Stimulated activated naive CD8-positive, alpha-beta T cell treated with anti-CD3 and anti-CD28 coated beads, Interleukin-15, amount 100 ng/mL, for 72 hours (primary cell): ENCODE data around the gene THAP8.
"Not testable (repeated sequence)": the region's sequence is repeated elsewhere in the genome, so short reads cannot be mapped to it uniquely, and the experiment has no call there.

Experiments used
- ATAC-seq: fragments of 150-1000 bp; cut with Tn5 transposase; 2 replicates; pipeline ENCODE4 v1.10.0; 2021; ENCODE audit warnings: mild to moderate bottlenecking, moderate library complexity
- DNase-seq, 2 donors: peaks; one replicate each; pipeline ENCODE4 v3.0.0; 2021 to 2022
- H3K27ac Mint-ChIP-seq, 2 donors: one replicate each; pipeline ENCODE4 v1.8.0; 2022; ENCODE audit warnings: mild to moderate bottlenecking in 2 of 2, mixed read lengths in 2 of 2, moderate library complexity in 2 of 2
- H3K27me3 Mint-ChIP-seq: one replicate; pipeline ENCODE4 v1.8.0; 2022; ENCODE audit warnings: mixed read lengths
- H3K4me1 Mint-ChIP-seq: one replicate; pipeline ENCODE4 v1.8.0; 2022; ENCODE audit warnings: mild to moderate bottlenecking, mixed read lengths
- H3K4me3 Mint-ChIP-seq, 2 donors: one replicate each; pipeline ENCODE4 v1.8.0; 2022; ENCODE audit warnings: mild to moderate bottlenecking in 2 of 2, mixed read lengths in 2 of 2, moderate library complexity in 1 of 2
- H3K9me3 Mint-ChIP-seq, 2 donors: one replicate each; pipeline ENCODE4 v1.8.0; 2022; ENCODE audit warnings: mixed read lengths in 2 of 2

The THAP8 gene

DNA sequence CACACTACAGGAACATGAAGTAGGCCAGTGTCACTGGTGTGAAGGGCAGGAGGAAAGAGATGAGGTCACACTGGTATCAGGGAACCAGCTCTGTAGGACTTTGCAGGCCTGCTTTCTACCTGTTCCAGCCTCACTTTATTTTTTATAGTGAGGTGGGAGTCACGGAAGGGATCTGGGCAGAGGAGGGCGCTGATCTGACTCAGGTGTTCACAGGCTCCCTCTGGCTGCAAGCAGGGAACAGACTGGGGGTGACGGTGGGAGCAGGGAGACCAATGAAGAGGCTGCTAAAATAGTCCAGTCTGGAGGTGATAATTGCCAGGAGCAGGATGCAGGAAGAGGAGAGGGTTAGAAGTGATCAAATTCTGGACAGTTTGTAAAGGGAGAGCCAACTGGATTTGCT lies 2.8 kb downstream of the THAP8 start:
- Mint-ChIP-seq H3K4me3 (peak overlapping the region in 1 of 2 donors; percentile 16), H3K27ac (no peak overlapping the region), H3K9me3 (no peaks in the 10 kb centered on the region), H3K4me1 (peaks cover 21% of the 10 kb centered on the region), H3K27me3 (no peaks in the 10 kb centered on the region)
- ATAC-seq (no peak), DNase-seq (no peak)

DNA sequence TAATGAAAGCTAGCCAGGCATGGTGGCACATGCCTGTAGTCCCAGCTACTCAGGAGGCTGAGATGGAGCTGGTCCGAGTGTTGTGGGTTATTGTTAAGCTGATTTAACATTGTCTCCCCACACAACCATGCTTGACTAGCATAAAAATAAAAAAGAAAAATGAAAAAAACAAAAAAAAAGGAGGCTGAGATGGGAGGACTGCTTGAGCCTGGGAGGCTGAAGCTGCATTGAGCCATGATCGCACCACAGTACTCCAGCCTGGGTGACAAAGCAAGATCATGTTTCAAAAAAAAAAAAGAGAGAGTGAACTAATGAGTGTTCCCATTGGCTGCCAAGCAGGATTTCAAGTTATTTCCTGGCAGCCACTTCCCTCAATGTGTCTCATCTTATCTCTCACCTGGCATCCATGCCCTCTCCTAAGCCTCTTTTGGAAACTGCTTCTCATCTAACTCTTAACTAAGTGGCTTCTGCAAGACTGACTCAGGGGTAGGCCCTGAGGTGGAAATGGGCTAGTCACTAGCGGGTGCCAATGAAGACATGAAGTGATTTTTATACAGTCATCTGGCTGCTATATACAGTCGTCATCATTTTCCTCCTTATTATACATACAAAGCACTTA lies 4.9 kb downstream of the THAP8 start:
- DNase-seq, result no peak
- no peak for ATAC-seq
- peaks cover 9% of the 10 kb centered on the region for H3K4me1 Mint-ChIP-seq
- no peaks in the 10 kb centered on the region for H3K9me3 Mint-ChIP-seq
- no peaks in the 10 kb centered on the region for H3K27me3 Mint-ChIP-seq
- peak overlapping the region in 1 of 2 donors; percentile 3 for H3K27ac Mint-ChIP-seq
- no peak overlapping the region for H3K4me3 Mint-ChIP-seq

DNA sequence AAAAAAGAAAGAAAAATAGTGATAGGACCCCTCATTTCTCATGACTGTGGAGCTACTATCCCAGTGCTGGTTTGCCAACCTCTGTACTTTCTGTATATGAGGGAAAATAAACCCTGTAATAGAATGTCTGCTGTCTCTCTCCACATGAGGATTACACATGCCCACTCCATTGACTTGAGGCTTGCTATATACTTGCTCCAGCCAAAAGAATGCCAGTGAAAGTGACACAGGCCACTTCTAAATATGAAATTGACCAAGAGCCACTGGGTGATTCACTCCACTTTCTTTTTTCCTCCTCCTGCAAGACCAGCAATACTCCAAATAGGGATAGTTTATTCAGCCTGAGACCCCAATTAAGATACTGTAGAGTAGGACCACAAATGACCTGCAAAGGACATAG lies 6.2 kb downstream of the THAP8 start:
- Mint-ChIP-seq H3K4me3 (no peak overlapping the region), H3K9me3 (no peaks in the 10 kb centered on the region), H3K27ac (no peak overlapping the region), H3K4me1 (no peaks in the 10 kb centered on the region), H3K27me3 (no peaks in the 10 kb centered on the region)
- DNase-seq, result no peak
- ATAC-seq, result no peak

GRCh38 chr19:36046443-36047050 lies 7.5 kb downstream of the THAP8 start:
- H3K4me1 Mint-ChIP-seq, result no peaks in the 10 kb centered on the region
- DNase-seq (no peak), ATAC-seq (no peak)
- H3K27me3 Mint-ChIP-seq, result no peaks in the 10 kb centered on the region
- no peaks in the 10 kb centered on the region for H3K9me3 Mint-ChIP-seq
- no peak overlapping the region for H3K4me3 Mint-ChIP-seq
- H3K27ac Mint-ChIP-seq, result peak overlapping the region in 1 of 2 donors; percentile 2

GRCh38 chr19:36043952-36044351 lies 10.1 kb downstream of the THAP8 start:
- no peaks in the 10 kb centered on the region for H3K4me1 Mint-ChIP-seq
- no peaks in the 10 kb centered on the region for H3K27me3 Mint-ChIP-seq
- no peak for ATAC-seq
- H3K4me3 Mint-ChIP-seq, result no peak overlapping the region
- H3K9me3 Mint-ChIP-seq, result no peaks in the 10 kb centered on the region
- no peak for DNase-seq
- H3K27ac Mint-ChIP-seq, result no peak overlapping the region

DNA sequence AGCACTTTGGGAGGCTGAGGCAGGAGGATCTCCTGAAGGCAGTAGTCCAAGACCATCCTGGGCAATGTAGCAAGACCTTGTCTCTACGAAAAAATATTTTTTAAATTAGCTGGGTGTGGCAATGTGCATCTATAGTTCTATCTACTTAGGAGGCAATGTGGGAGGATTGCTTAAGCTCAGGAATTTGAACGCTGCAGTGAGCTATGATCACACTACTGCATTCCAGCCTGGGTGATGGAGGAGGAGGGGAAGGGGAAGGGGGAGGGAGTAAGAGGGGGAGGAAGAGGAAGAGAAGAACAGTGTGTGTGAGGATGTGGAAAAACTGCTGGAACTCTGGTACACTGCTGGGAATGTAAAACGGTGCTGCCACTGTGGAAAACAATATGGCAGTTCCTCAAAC lies 12.3 kb downstream of the THAP8 start:
- no peak for ATAC-seq
- Mint-ChIP-seq H3K27ac (no peak overlapping the region), H3K27me3 (no peaks in the 10 kb centered on the region), H3K9me3 (no peaks in the 10 kb centered on the region), H3K4me3 (no peak overlapping the region), H3K4me1 (peaks cover 6% of the 10 kb centered on the region)
- no peak for DNase-seq

- H3K4me3 Mint-ChIP-seq, H3K27me3 Mint-ChIP-seq, H3K27ac Mint-ChIP-seq, H3K9me3 Mint-ChIP-seq, ATAC-seq, H3K4me1 Mint-ChIP-seq, DNase-seq: not testable (repeated sequence)
Observed at GRCh38 chr19:36041092-36041491, 13.0 kb downstream of the THAP8 start.

DNA sequence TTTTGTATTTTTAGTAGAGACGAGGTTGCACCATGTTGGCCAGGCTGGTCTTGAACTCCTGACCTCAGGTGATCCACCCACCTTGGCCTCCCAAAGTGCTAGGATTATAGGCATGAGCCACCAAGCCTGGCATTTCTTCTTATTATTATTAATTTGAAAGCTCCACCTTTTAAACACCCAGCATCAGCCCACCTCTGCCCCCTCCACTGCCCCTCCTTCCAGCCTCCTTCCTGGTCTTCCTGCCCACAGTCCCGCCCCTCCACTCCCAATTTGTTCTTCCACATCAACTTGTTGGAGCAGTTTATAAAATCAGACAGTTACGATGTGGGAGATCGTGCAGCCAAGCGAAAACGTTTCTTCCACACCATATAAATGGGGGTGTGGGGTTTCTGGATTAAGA lies 13.6 kb downstream of the THAP8 start:
- Mint-ChIP-seq H3K27me3 (no peaks in the 10 kb centered on the region), H3K4me3 (no peak overlapping the region), H3K9me3 (no peaks in the 10 kb centered on the region), H3K27ac (no peak overlapping the region), H3K4me1 (peaks cover 14% of the 10 kb centered on the region)
- DNase-seq, result no peak
- no peak for ATAC-seq

- DNase-seq (peak in 1 of 2 donors; percentile 33), ATAC-seq (peak; percentile 28)
- Mint-ChIP-seq H3K4me1 (peaks cover 37% of the 10 kb centered on the region), H3K27ac (peak within 1 kb of the TSS in 1 of 2 donors; percentile 71), H3K27me3 (no peaks in the 10 kb centered on the region), H3K4me3 (peak within 1 kb of the TSS; percentile 42 to 76), H3K9me3 (no peaks in the 10 kb centered on the region)
Observed at GRCh38 chr19:36032251-36033104, 21.6 kb downstream of the THAP8 start, which contains the start of gene CLIP3. Gene CLIP3 (minus strand): TSS chr19:36032873. CDS start chr19:36032357, 516 bp downstream.

GRCh38 chr19:36031308-36031707 lies 22.8 kb downstream of the THAP8 start:
- Mint-ChIP-seq H3K4me1 (peaks cover 28% of the 10 kb centered on the region), H3K27me3 (no peaks in the 10 kb centered on the region), H3K27ac (no peak overlapping the region), H3K4me3 (no peak overlapping the region), H3K9me3 (no peaks in the 10 kb centered on the region)
- no peak for ATAC-seq
- no peak for DNase-seq

DNA sequence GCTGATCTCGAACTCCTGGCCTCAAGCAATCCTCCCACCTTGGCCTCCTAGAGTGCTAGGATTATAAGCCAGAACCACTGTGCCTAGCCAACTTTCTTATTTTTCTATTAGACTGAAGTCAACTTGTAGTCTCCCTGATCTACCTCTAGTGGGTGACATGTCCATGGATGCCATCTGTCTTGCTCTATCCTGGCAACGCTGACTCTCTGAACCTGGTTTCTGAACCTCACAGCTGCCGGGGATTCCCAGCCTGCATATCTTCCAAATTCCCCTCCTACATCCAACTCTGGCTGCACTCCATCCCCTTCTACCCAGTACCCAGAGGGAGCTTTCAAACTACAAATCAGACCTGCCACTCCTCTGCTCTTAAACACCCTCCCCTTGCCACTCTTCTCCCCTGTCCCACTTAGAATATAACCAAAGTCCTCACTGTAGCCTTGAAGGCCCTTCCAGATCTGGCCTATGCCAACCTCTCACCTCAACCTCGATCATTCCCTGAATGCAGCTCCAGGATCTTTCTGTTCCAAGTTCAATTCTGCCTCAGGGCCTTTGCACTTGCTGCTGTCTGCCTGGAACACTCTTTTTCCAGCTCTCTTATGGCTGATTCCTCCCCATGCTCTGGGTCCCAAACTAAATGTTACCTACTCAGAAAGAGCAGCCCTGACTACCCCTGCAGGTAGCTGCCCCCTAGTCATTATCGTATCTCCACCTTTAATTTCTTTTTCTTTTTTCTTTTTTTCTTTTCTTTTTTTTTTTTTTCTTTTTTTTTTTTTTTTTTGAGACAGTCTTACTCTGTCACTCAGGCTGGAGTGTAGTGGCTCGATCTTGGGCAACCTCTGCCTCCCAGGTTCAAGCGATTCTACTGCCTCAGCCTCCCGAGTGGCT lies 23.6 kb downstream of the THAP8 start:
- DNase-seq (no peak), ATAC-seq (no peak)
- Mint-ChIP-seq H3K27ac (peak overlapping the region in 1 of 2 donors; percentile 40), H3K4me3 (no peak overlapping the region), H3K4me1 (peaks cover 22% of the 10 kb centered on the region), H3K9me3 (no peaks in the 10 kb centered on the region), H3K27me3 (no peaks in the 10 kb centered on the region)

- Mint-ChIP-seq H3K27ac (no peak overlapping the region), H3K9me3 (no peaks in the 10 kb centered on the region), H3K27me3 (no peaks in the 10 kb centered on the region), H3K4me3 (no peak overlapping the region), H3K4me1 (peaks cover 14% of the 10 kb centered on the region)
- ATAC-seq, result no peak
- no peak for DNase-seq
Observed at GRCh38 chr19:36028313-36029041, 25.6 kb downstream of the THAP8 start.

- no peak for DNase-seq
- Mint-ChIP-seq H3K27ac (no peak overlapping the region), H3K27me3 (no peaks in the 10 kb centered on the region)
Observed at GRCh38 chr19:36027696-36028095, 26.4 kb downstream of the THAP8 start.

GRCh38 chr19:36026091-36026876 lies 27.8 kb downstream of the THAP8 start:
- Mint-ChIP-seq H3K4me1 (no peaks in the 10 kb centered on the region), H3K27ac (no peak overlapping the region), H3K4me3 (no peak overlapping the region), H3K9me3 (no peaks in the 10 kb centered on the region), H3K27me3 (no peaks in the 10 kb centered on the region)
- DNase-seq (no peak), ATAC-seq (no peak)

More at GRCh38 chr19:36027696-36028095, 26.4 kb downstream of the THAP8 start:
- Mint-ChIP-seq H3K4me3 (no peak overlapping the region), H3K9me3 (no peaks in the 10 kb centered on the region), H3K4me1 (peaks cover 11% of the 10 kb centered on the region)
- no peak for ATAC-seq
